Mesenchymal stem cell (in vitro differentiated cells and primary cell): ENCODE results near the gene MSRB3.

Experiments
- DNase-seq: peaks from one replicate; pipeline ENCODE4 v3.0.0-alpha.2; 2013
- H2AFZ ChIP-seq: one replicate; pipeline ENCODE4 v1.6.1; 2013; ENCODE audit warnings: low read depth, mild to moderate bottlenecking, control low read depth, inconsistent platforms, low read length, moderate library complexity
- H2AK5ac ChIP-seq: 2 replicates; pipeline ENCODE4 v1.6.1; 2013; ENCODE audit warnings: low read length, moderate library complexity, mild to moderate bottlenecking, inconsistent platforms; ENCODE audit not compliant: severe bottlenecking
- H2BK120ac ChIP-seq: one replicate; pipeline ENCODE4 v1.6.1; 2013; ENCODE audit warnings: low read depth, mild to moderate bottlenecking, inconsistent platforms, low read length, moderate library complexity
- H2BK12ac ChIP-seq, 2 experiments: one replicate each; pipeline ENCODE4 v1.6.1; 2013; ENCODE audit warnings: inconsistent platforms in 2 of 2, low read length in 2 of 2, mild to moderate bottlenecking in 2 of 2, moderate library complexity in 2 of 2, control low read depth in 1 of 2
- H2BK15ac ChIP-seq: one replicate; pipeline ENCODE4 v1.6.1; 2013; ENCODE audit warnings: mild to moderate bottlenecking, low read depth, inconsistent platforms; ENCODE audit not compliant: poor library complexity, severe bottlenecking
- H2BK5ac ChIP-seq: 2 replicates; pipeline ENCODE4 v1.6.1; 2013; ENCODE audit warnings: low read depth, mild to moderate bottlenecking, low read length, control low read depth, inconsistent platforms; ENCODE audit not compliant: poor library complexity, severe bottlenecking
- H3K14ac ChIP-seq, 2 experiments: one replicate each; pipeline ENCODE4 v1.6.1; 2013; ENCODE audit warnings: inconsistent platforms in 2 of 2, low read length in 2 of 2, control low read depth in 1 of 2, mild to moderate bottlenecking in 1 of 2, moderate library complexity in 1 of 2
- H3K18ac ChIP-seq, 2 experiments: one replicate each; pipeline ENCODE4 v1.6.1; 2013; ENCODE audit warnings: inconsistent platforms in 2 of 2, low read length in 2 of 2, control low read depth in 1 of 2, low read depth in 1 of 2, mild to moderate bottlenecking in 1 of 2
- H3K23ac ChIP-seq, 2 experiments: one replicate each; pipeline ENCODE4 v1.6.1; 2013; ENCODE audit warnings: inconsistent platforms in 2 of 2, low read length in 2 of 2, mild to moderate bottlenecking in 2 of 2, moderate library complexity in 2 of 2, control low read depth in 1 of 2
- H3K27ac ChIP-seq: 2 replicates; pipeline ENCODE4 v1.5.1; 2013; ENCODE audit warnings: mild to moderate bottlenecking, moderate library complexity, low read length, control low read depth, inconsistent platforms; ENCODE audit not compliant: poor library complexity, severe bottlenecking
- H3K27me3 ChIP-seq, 2 experiments: 2 replicates each; pipeline versions ENCODE4 v1.6.1 to v1.7.0; 2013; ENCODE audit warnings: low read length in 2 of 2, mild to moderate bottlenecking in 2 of 2, moderate library complexity in 2 of 2, control low read depth in 1 of 2, inconsistent platforms in 1 of 2; ENCODE audit not compliant: control insufficient read depth in 1 of 2, insufficient read depth in 1 of 2
- H3K36me3 ChIP-seq, 2 experiments: 2 replicates each; pipeline versions ENCODE4 v1.6.1 to v1.7.0; 2013; ENCODE audit warnings: low read length in 2 of 2, control low read depth in 1 of 2, inconsistent platforms in 1 of 2, low read depth in 1 of 2, mild to moderate bottlenecking in 1 of 2; ENCODE audit not compliant: insufficient read depth in 2 of 2, control insufficient read depth in 1 of 2
- H3K4ac ChIP-seq, 2 experiments: one replicate each; pipeline ENCODE4 v1.6.1; 2013; ENCODE audit warnings: inconsistent platforms in 2 of 2, low read length in 2 of 2, mild to moderate bottlenecking in 2 of 2, moderate library complexity in 2 of 2, control low read depth in 1 of 2, low read depth in 1 of 2
- H3K4me1 ChIP-seq: 2 replicates; pipeline ENCODE4 v1.6.1; 2013; ENCODE audit warnings: low read depth, low read length, control low read depth; ENCODE audit not compliant: control insufficient read depth, insufficient read depth
- H3K4me2 ChIP-seq: 2 replicates; pipeline ENCODE4 v1.6.1; 2013; ENCODE audit warnings: low read length, mild to moderate bottlenecking, inconsistent platforms; ENCODE audit not compliant: poor library complexity, severe bottlenecking
- H3K4me3 ChIP-seq, 2 experiments: 2 replicates each; pipeline versions ENCODE4 v1.5.1 to v1.7.0; 2013; ENCODE audit warnings: low read length in 2 of 2, mild to moderate bottlenecking in 2 of 2, control low read depth in 1 of 2, low read depth in 1 of 2; ENCODE audit not compliant: insufficient read depth in 1 of 2
- H3K79me1 ChIP-seq: replicated peaks from 2 replicates; pipeline ENCODE4 v1.6.1; 2013; ENCODE audit warnings: mild to moderate bottlenecking, control low read depth, low read length, inconsistent platforms; ENCODE audit not compliant: poor library complexity, severe bottlenecking
- H3K9ac ChIP-seq: 2 replicates; pipeline ENCODE4 v1.7.0; 2013; ENCODE audit warnings: mild to moderate bottlenecking, low read length, moderate library complexity
- H3K9me3 ChIP-seq: 2 replicates; pipeline ENCODE4 v1.7.0; 2013; ENCODE audit warnings: mild to moderate bottlenecking, low read length; ENCODE audit not compliant: control insufficient read depth
- H4K8ac ChIP-seq: one replicate; pipeline ENCODE4 v1.6.1; 2013; ENCODE audit warnings: inconsistent platforms, mild to moderate bottlenecking, low read length, moderate library complexity
- H4K91ac ChIP-seq: one replicate; pipeline ENCODE4 v1.6.1; 2013; ENCODE audit warnings: mild to moderate bottlenecking, low read length, inconsistent platforms
- WGBS: methylation state at CpG from one replicate; pipeline ENCODE4 v1.1.7; 2013; ENCODE audit warnings: mixed read lengths; 5-methylcytosine and 5-hydroxymethylcytosine counted together

Gene MSRB3

GRCh38 chr12:65274602-65275272 is 3.7 kb upstream of the MSRB3 start:
- H3K23ac ChIP-seq = no peak overlapping the region
- H2BK5ac ChIP-seq = no peak overlapping the region
- H3K4ac ChIP-seq = no peak overlapping the region
- no peaks in the 10 kb centered on the region for H3K36me3 ChIP-seq
- H2BK15ac ChIP-seq = no peak overlapping the region
- no peak overlapping the region for H3K4me3 ChIP-seq
- no peak overlapping the region for H2BK120ac ChIP-seq
- H2AK5ac ChIP-seq = no peak overlapping the region
- H3K79me1 ChIP-seq = no peaks in the 10 kb centered on the region
- no peak overlapping the region for H3K9ac ChIP-seq
- no peak overlapping the region for H3K4me2 ChIP-seq
- DNase-seq = no peak
- no peak overlapping the region for H4K91ac ChIP-seq
- H3K14ac ChIP-seq = no peak overlapping the region
- H3K18ac ChIP-seq = no peak overlapping the region
- H4K8ac ChIP-seq = no peak overlapping the region
- no peaks in the 10 kb centered on the region for H3K9me3 ChIP-seq
- no peak overlapping the region for H2AFZ ChIP-seq
- peaks cover 5% of the 10 kb centered on the region for H3K4me1 ChIP-seq
- 86% methylated on average over 5 of the region's 7 CpGs for WGBS
- no peak overlapping the region for H2BK12ac ChIP-seq
- H3K27me3 ChIP-seq = no peaks in the 10 kb centered on the region
- H3K27ac ChIP-seq = no peak overlapping the region

GRCh38 chr12:65275627-65276026 is 2.9 kb upstream of the MSRB3 start:
- no peak overlapping the region for H2BK5ac ChIP-seq
- H2BK12ac ChIP-seq = no peak overlapping the region
- H3K23ac ChIP-seq = no peak overlapping the region
- H4K8ac ChIP-seq = no peak overlapping the region
- H3K36me3 ChIP-seq = no peaks in the 10 kb centered on the region
- H3K9me3 ChIP-seq = no peaks in the 10 kb centered on the region
- no peak overlapping the region for H3K18ac ChIP-seq
- H2AK5ac ChIP-seq = no peak overlapping the region
- no peak overlapping the region for H2BK15ac ChIP-seq
- H2AFZ ChIP-seq = no peak overlapping the region
- no peak overlapping the region for H3K14ac ChIP-seq
- WGBS = 98% methylated on average over 3 of the region's 3 CpGs
- peaks cover 5% of the 10 kb centered on the region for H3K4me1 ChIP-seq
- H3K4ac ChIP-seq = no peak overlapping the region
- no peak for DNase-seq
- no peaks in the 10 kb centered on the region for H3K27me3 ChIP-seq
- no peak overlapping the region for H3K4me3 ChIP-seq
- no peak overlapping the region for H3K9ac ChIP-seq
- no peak overlapping the region for H2BK120ac ChIP-seq
- no peak overlapping the region for H3K27ac ChIP-seq
- no peak overlapping the region for H3K4me2 ChIP-seq
- no peaks in the 10 kb centered on the region for H3K79me1 ChIP-seq
- H4K91ac ChIP-seq = no peak overlapping the region

DNA sequence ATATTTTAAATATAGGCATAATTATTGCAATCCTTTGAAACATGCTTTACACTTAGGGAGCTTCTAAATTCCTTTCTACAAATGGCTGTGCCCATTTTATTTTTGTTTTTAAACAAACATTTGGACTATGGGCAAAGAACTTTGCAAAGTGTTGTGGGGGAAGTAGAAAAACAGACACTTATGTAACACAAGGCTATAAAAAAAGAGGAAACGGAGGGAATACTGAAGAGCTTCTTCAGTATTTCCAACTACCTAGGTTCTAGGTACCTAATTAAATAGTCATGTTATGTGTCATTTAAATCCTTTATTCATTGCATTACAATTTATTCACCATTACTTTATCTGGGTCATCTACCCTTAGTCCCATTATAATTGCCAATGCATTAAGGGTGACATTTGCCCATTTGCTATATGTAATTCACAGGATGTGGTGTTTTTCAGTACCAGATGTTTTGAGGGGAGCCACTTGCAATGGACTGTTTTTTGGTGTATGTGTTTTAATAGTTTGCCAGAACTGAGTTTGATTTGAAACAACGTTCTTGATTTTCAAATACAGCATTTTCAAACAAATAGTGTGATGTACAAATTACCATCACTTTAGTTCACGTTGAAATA is 1.5 kb upstream of the MSRB3 start:
- no peak overlapping the region for H3K23ac ChIP-seq
- no peaks in the 10 kb centered on the region for H3K79me1 ChIP-seq
- no peak overlapping the region for H4K8ac ChIP-seq
- no peaks in the 10 kb centered on the region for H3K36me3 ChIP-seq
- no peak overlapping the region for H2AFZ ChIP-seq
- no peak overlapping the region for H3K14ac ChIP-seq
- no peak for DNase-seq
- no peak overlapping the region for H3K4ac ChIP-seq
- H3K4me2 ChIP-seq = no peak overlapping the region
- no peak overlapping the region for H2BK5ac ChIP-seq
- H3K27ac ChIP-seq = no peak overlapping the region
- WGBS = 88% methylated on average over 1 of the region's 3 CpGs
- H2BK15ac ChIP-seq = no peak overlapping the region
- no peak overlapping the region for H3K18ac ChIP-seq
- H4K91ac ChIP-seq = no peak overlapping the region
- H2AK5ac ChIP-seq = no peak overlapping the region
- no peaks in the 10 kb centered on the region for H3K27me3 ChIP-seq
- no peak overlapping the region for H2BK12ac ChIP-seq
- no peak overlapping the region for H2BK120ac ChIP-seq
- H3K4me3 ChIP-seq = no peak overlapping the region
- no peaks in the 10 kb centered on the region for H3K9me3 ChIP-seq
- no peak overlapping the region for H3K9ac ChIP-seq
- H3K4me1 ChIP-seq = peaks cover 9% of the 10 kb centered on the region

- Histone ChIP-seq H3K18ac (peak overlapping the region; percentile 49 to 96), H3K4me2 (peak overlapping the region; percentile 78), H2BK120ac (peak overlapping the region; percentile 98), H3K9ac (peak overlapping the region; percentile 91), H2AFZ (peak overlapping the region; percentile 99), H3K4me3 (peak overlapping the region; percentile 90 to 92), H4K91ac (peak overlapping the region; percentile 74), H2AK5ac (no peak overlapping the region), H3K79me1 (no peaks in the 10 kb centered on the region), H2BK15ac (peak overlapping the region; percentile 64), H3K36me3 (no peaks in the 10 kb centered on the region), H3K27ac (peak overlapping the region; percentile 78), H3K23ac (no peak overlapping the region), H2BK12ac (peak overlapping the region in 1 of 2 experiments; percentile 91), H3K4me1 (peaks cover 9% of the 10 kb centered on the region), H3K27me3 (no peaks in the 10 kb centered on the region), H4K8ac (peak overlapping the region; percentile 74), H3K4ac (peak overlapping the region in 1 of 2 experiments; percentile 40), H2BK5ac (peak overlapping the region; percentile 39), H3K9me3 (no peaks in the 10 kb centered on the region), H3K14ac (peak overlapping the region in 1 of 2 experiments; percentile 98)
- 20% methylated on average over 20 of the region's 23 CpGs for WGBS
- peak; percentile 16 for DNase-seq
Measured at GRCh38 chr12:65277994-65278575, 398 bp upstream of the MSRB3 start.
